Stimulated activated CD4-positive, alpha-beta T cell treated with anti-CD3 and anti-CD28 coated beads, TNF-alpha, amount 100 ng/mL, for 24 hours (primary cell): ENCODE measurements around the gene POLE3.
A peak's percentile ranks its signal among the peaks of the same experiment; 100 is the strongest.
"Not testable (repeated sequence)": the region's sequence is repeated elsewhere in the genome, so short reads cannot be mapped to it uniquely, and the experiment has no call there.

Experiments used
- DNase-seq, 3 experiments: peaks; one replicate each; pipeline ENCODE4 v3.0.0-alpha.2; 2020; ENCODE audit warnings: low read depth in 3 of 3

The POLE3 gene

DNA sequence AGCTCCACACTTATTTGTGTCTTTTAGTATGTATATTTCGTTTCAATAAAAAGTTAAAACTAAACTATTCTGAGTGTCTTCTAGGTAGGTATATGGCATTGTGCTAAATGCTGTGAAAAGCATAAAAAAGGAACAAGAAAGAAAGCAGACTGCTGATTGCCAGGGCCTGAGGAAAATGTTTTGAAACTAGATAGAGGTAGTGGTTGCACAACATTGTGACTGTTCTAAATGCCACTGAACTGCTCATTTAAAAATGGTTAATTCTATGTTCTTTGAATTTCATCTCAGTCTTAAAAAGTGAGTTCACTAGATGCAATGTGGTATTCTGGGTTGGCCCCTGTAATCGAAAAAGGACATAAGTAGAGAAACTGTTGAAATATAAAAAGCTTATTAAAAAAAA lies 6.8 kb downstream of the POLE3 start:
- no peak for DNase-seq

DNA sequence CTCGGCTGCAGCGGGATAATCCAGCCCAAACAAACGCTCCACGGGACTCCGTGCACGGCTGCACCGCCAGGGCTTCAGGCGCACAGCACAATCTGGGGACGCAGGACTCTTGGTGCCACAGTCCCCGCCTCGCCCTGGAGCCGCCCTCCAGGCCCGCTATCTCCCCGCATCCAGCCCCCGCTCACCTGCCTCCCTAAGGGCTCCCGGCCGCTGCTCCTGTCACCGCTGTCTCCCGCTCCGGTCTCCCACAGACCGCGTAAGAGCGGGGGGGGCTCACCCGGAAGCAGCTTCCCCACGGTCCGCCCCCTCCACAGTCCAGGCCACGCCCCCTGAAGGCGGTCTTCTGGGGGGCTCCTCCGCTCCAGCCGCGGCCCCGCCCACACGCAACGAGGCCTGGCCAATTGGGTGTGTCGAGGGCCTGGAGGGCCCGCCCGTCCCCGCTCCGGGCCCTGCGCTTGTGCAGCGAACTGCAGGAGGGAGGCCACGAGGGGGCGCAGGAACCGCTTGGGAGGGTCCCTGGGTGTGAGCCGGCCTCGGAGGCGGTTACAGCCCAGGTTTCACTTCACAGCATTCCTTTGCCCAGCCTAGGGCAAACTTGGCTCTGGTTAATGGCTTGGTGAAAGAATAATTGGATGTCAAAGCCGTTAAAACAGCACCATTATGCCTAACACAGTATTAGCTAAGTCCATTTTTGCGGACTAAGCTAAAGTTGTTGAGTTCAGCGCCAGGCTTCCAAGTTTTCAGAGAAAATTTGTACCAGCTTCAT lies 9.3 kb downstream of the POLE3 start, which contains the start of gene ALAD:
Gene ALAD (minus strand): TSS at position 258 of the 766 bp plus-strand sequence. CDS start 7,725 bp downstream, outside the sequence.
- peak; percentile 97 to 99 (median 99) for DNase-seq

DNA sequence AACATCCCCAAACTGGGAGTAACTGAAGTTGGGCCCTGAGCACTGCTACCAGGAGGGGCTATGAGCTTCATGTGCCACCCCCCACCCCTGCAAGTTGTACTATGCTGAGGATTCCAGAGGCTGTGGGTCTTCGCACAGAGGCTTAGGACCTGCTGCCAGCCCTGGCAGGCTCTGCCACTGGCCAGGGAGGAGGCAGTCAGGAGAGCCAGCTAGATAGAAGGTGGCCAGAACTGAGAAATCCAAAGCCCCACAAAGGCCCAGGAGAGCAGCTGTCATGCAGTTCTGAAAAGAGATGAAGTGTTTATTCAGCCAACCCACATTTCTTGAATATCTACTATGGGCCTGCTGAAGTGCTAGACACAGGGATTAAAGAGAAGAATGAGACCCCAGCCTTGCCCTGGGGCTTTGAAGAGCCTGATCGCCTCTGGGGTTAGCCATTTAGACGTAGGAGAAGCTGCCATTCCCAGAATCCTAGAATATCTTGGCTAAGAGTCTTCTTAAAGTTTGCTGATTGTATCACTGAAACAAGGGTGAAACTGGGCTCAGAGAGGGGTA lies 10.8 kb downstream of the POLE3 start:
- DNase-seq, result no peak

DNA sequence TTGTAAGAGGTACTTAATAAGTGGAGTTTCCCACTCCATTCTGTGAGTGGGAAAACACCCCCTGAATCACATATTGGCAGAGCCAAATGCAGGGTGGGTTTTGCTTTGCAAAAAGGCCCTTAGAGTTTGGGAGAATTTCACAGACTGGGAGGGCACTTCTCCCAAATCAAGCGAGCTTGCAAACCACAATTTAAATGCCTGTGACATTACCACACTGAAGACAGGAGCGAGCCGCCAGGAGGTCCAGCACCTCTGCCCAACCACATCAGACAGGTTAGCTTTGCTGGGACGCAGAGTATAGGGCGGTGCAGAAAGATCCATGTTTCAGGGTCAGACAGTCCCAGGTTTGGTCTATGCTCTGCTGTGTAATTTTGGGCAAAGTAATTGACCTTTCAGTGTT lies 11.7 kb downstream of the POLE3 start:
- no peak for DNase-seq

DNA sequence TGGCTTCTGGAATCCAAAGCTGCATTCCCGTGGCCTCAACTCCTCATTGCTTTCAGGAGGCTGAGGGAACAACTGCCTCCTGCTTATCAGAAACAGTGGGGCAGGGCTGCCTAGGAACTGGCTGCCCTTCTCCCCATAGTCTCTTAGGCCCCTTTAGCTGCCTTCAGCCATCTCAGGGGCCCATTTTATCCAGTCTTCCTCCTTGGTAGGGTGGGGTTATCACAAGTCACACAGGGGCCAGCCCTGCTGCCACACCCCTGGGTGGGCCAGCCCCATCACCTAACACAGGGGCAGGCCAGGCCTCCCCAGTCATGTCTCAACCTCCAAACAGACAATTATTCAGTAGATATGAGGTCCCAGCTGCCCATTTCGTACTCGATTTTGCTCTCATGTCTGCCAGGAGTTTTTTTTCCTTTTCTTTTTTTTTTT lies 13.3 kb downstream of the POLE3 start:
- DNase-seq, result no peak

DNA sequence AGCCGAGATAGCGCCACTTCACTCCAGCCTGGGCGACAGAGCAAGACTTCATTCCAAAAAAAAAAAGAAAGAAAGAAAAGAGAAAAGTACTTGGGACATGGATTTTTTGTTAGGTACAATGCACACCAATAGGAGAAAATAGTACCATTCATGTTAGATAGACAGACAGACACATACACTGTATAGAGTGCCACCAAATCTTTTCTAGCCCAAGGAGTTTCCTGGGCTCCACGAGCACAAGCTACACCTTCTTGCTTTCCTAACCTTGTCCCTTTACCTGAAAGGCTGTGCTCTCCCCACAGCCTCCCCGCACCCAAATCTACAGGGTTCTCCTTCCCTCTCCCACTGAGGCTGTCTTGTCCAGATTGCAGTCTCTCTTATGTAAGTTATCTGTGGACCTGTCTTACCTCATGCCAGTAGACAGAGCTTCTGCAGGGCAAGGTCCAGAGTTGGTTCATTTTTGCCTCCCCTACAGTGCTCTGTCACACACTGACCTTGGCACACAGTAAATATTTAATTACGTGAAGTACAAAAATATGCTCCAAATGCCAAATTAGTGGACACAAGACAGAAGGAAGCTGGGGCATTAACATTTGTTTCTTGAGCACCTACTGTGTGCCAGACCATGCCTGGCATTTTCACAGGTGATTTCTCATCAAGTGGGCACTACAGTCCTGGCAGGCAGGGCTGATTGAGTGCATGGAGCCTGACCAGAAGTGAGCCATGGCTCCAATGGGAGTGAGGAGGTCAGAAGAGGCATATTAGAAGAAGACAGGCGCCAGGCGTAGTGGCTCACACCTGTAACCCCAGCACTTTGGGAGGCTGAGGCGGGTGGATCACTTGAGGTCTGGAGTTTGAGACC lies 15.2 kb downstream of the POLE3 start:
- no peak for DNase-seq

DNA sequence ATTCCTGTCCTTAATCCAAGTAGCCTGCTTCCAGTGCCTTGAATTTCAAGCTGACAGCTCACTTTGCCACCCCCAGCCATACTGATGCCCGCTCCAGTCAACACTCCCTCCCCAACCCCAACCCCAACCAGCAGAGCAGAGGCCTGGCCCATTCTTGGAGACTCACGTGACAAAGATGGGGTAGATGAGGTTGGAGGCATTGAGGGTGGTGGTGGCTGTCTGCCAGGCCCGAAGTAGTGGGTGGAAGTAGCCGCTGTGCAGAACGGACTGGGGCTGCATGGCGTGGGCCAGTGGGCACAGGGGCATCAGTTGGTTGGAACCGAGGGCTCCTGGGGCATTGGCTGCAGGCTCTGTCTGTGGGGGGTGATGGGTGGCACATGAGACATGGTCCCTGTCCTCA lies 17.2 kb downstream of the POLE3 start:
- DNase-seq, result no peak

DNA sequence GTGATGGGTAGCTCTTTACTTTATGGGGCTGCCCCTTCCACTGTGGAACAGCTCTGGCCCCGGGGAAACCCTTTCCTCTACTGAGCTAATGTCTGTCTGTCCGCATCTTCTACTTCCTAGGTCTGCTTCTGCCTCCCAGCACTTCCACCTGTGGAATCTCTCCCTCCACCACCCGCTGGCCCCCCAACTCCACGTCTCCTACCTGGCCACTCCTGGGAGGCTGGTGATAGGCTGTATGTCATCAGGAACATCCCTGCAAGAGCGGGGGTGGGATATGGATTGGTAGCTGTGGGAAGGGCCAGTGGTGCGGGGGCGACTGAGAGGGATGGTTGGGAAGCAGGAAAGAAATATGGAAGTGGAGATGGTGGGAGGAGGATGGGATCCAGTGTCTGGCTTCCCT lies 18.6 kb downstream of the POLE3 start:
- no peak for DNase-seq

DNA sequence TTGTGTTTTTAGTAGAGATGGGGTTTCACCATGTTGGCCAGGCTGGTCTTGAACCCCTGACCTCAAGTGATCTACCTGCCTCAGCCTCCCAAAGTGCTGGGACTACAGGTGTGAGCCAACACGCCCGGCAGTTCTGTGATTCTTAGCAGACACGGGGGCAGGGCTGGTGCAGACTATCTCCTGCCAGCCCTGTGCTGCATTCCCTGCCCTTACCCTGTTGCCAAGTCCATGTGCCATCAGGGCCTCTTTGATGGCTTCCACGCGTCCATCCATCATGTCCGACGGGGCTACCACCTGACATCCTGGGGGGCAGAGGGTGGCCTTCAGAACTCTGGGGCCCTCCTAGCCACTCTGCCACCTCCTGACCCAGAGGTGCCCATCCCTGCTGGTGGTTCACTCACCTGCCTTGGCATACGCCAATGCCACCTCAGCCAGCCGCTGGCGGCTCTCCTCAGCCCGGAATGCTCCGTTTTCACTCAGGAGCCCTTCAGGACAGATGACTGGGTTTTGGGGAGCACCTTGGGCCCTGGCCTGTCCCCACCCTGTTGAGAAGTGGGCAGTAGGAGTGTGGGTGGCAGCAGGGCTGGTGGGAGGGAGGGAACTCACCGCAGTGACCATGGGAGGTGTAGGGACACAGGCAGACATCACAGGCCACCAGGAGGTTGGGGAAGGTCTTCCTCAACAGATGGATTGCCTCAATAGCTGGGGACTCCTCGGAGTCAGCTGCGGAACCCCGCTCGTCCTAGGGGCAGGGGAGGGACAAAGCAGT lies 20.1 kb downstream of the POLE3 start:
- no peak for DNase-seq

DNA sequence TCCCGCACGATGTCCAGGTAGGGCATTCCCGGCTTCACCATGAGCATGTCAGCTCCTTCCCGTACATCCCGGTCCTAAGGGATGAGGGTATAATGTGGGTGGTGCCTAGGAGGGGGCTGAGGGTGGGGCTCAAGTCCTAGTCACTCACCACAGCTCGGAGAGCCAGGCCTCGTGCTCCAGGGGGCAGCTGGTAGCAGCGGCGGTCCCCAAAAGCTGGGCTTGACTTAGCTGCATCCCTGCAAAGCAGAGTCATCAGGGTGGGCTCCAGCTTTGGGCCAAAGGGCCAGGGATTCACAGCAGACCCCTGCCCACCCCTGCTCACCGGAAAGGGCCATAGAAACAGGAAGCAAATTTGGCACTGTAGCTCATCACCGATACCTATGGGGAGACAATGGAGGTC lies 21.0 kb downstream of the POLE3 start:
- DNase-seq, result no peak

DNA sequence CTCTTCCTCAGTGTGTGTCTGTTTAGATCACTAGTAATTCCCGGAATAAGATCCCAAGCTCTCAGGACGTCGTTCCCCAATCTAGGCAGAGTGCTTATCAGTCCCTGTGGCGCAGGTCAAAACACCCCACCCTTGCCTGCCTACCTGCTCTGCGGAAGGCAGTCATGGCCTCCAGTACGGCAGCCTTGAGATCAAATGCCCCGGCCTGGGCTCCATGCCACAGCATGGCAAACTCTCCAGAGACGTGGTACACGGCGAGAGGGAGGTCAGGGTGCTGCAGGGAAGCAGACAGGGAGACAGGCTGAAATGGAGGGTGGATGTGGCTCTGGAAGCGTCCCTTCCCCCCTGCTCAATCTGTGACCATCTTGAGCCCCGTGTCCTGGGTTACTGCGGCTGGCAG lies 21.6 kb downstream of the POLE3 start:
- no peak for DNase-seq

DNA sequence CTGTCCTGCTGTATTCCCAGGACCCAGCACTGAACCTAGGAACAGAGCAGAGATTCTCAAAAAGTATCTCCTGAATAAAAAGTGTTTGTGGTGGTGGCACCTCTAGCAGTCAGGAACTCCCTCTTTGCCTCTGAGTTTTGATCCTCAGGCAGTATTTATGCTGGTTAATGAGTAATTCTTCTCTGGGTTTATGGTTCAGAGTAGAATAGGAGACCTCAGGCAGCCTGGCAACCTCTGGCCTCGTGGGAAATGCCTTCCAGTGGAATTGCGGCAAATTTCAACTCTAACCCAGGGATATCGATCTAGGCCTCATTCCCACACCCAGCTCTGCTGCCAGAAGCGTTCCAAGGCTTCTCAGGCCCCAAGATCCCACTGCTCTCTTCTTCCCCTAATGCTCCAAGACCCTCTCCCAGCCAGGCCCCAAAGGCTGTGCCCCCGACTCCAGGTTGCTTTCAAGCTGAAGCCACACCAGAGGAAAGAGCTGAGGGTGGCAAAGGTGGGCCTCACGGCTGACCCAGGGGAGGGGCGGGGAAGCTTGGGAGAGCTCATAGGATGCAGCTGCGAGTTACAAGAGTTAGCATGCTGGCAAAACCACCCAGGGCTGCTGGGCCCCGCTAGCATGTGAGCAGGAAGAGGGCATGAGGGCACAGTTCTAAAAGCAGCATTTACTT lies 22.8 kb downstream of the POLE3 start:
- DNase-seq, result no peak

DNA sequence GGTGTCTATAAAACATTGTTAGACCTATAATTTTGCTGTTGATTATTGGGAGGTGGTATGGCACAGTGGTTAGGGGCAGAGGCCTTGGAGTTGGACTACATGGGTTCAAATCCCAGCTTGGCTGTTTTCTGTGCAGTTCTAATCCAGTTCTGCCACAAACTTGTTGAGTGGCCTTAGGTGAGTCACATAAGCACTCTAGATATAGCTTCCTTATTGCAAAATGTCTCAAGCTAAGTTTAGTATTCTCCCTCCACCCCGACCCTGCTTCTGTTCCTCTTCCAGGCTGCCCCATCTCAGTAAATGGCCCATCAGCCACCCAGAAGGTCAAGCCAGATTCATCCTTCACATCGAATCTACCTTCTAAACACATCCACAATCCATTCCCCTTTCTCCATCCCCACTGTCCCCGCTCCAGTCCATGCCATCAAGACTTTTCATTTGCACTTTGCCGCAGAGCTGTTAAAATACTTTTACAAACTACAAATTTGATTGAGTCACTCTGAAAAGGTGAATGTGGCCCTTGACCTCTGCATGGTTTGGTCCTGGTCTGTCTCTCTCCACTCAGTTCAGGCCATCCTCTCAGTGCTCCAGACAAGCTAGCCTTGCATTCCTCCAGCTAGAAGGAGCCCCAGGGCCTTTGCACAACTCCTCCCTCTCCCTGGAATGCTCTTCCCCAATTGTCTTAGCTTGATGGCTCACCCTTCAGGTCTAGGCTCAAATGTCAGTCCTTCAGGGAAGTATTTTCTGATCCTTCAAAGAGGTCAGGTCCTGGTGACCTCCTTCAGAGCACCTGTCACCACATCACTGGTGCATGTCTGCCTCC lies 23.7 kb downstream of the POLE3 start:
- no peak for DNase-seq

DNA sequence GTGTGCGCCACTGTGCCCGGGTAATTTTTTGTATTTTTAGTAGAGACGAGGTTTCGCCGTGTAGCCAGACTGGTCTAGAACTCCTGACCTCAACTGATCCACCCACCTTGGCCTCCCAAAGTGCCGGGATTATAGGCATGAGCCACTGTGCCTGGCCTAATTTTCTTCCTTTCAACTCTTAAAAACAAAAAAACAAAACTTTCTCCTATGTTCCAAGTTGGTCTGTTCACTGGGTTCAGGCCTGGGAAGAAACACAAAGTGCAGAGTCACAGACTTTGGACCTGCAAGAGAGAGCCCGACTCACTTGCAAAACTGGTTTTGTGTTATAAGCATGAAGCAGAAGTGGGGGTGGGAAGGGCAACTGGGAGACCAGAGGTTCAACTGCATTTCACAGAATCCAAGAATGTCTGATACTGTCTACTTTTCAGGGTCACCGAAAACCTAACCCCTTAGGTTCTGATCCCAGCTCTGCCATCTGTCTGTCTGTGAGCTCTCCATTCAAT lies 28.5 kb downstream of the POLE3 start:
- no peak for DNase-seq

DNA sequence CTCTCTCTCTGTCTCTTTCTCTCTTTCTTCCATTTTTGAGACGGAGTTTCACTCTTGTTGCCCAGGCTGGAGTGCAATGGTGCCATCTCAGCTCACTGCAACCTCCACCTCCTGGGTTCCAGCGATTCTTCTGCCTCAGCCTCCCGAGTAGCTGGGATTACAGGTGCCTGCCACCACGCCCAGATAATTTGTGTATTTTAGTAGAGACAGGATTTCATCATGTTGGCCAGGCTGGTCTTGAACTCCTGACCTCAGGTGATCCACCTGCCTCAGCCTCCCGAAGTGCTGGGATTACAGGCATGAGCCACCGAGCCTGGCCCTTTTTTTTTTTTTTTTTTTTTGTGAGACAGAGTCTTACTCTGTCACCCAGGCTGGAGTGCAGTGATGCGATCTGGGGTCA lies 29.0 kb downstream of the POLE3 start:
- DNase-seq, result not testable (repeated sequence)

DNA sequence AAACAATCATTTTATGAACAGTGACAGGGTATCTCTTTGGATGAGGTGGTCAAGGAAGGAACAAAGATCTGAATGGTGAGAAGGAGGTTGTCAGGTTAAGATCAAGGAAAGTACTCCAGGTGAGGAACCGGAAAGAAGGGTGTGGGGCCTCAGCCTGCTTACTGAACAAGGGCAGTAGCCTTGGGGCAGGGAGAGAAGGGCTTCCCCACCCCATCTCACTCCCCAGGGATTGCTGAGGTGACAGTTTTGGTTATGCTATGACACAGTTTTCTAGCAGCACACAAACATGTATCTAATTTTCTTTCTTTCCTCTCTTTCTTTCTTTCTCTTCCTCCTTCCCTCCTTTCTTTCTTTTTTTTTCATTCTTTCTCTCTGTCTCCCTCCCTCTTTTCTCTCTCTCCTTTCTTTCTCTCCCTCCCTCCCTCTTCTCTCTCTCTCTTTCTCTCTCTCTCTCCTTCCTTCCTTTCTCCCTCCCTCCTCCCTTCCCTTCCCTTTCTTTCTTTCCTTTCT lies 29.6 kb downstream of the POLE3 start:
- DNase-seq, result no peak

DNA sequence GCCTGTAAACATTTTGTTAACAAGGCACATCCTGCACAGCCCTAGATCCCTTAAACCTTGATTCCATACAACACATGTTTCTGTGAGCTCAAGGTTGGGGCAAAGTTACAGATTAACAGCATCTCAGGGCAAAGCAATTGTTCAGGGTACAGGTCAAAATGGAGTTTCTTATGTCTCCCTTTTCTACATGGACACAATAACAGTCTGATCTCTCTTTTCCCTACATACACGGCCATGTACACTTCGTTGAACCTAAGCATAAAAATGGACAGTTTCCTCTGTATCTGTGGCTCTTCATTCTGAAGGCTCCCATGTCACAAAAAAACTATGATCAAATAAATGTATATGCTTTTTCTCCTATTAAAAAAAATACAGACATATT lies 30.7 kb downstream of the POLE3 start:
- DNase-seq, result not testable (repeated sequence)

DNA sequence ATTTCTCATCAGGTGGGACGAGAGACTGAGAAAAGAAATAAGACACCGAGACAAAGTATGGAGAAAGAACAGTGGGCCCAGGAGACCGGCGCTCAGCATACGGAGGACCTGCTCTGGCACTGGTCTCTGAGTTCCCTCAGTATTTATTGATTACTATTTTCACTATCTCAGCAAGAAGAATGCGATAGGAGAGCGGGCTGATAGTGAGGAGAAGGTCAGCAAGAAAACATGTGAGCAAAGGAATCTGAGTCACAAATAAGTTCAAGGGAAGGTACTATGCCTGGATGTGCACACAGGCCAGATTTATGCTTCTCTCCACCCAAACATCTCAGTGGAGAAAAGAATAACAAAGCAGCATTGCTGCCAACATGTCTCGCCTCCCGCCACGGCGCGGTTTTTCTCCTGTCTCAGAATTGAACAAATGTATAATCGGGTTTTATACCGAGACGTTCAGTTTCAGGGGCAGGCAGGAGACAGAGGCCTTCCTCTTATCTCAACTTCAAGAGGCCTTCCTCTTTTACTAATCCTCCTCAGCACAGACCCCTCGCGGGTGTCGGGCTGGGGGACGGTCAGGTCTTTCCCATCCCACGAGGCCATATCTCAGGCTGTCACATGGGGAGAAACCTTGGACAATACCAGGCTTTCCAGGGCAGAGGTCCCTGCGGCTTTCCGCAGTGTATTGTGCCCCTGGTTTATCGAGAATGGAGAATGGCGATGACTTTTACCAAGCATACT lies 31.2 kb downstream of the POLE3 start:
- not testable (repeated sequence) for DNase-seq
